HS-5 (cell line): Measurements from ENCODE around the gene CSN1S1.
"Not testable (repeated sequence)": the region's sequence is repeated elsewhere in the genome, so short reads cannot be mapped to it uniquely, and the experiment has no call there.

Experiments
- DNase-seq: peaks from one replicate; pipeline ENCODE4 v3.0.0-alpha.2; 2012; ENCODE audit warnings: low read depth

The CSN1S1 gene

GRCh38 chr4:69930768-69931167, at the start of gene CSN1S1:
Gene CSN1S1, plus strand, starts transcription at chr4:69931068. Its CDS starts 1,488 bp downstream, at chr4:69932556.
- DNase-seq = no peak

- peak; percentile 11 for DNase-seq
Observed at GRCh38 chr4:69881173-69881773, 49.6 kb upstream of the CSN1S1 start.

- DNase-seq = no peak
Observed at GRCh38 chr4:69882150-69882549, 48.7 kb upstream of the CSN1S1 start.

- no peak for DNase-seq
Observed at GRCh38 chr4:69888336-69888735, 42.5 kb upstream of the CSN1S1 start.

GRCh38 chr4:69894186-69894585, 36.7 kb upstream of the CSN1S1 start:
- DNase-seq = no peak

- DNase-seq = no peak
Observed at GRCh38 chr4:69894721-69895120, 36.1 kb upstream of the CSN1S1 start.

- DNase-seq = no peak
Observed at GRCh38 chr4:69896530-69897116, 34.2 kb upstream of the CSN1S1 start.

GRCh38 chr4:69907151-69907550, 23.7 kb upstream of the CSN1S1 start:
- DNase-seq = peak; percentile 38

GRCh38 chr4:69909195-69909594, 21.7 kb upstream of the CSN1S1 start:
- DNase-seq = no peak

- DNase-seq = peak; percentile 34
Observed at GRCh38 chr4:69910016-69910782, 20.7 kb upstream of the CSN1S1 start.

GRCh38 chr4:69920874-69921273, 10.0 kb upstream of the CSN1S1 start:
- DNase-seq = no peak

GRCh38 chr4:69923782-69924410, 7.0 kb upstream of the CSN1S1 start:
- DNase-seq = not testable (repeated sequence)

- no peak for DNase-seq
Observed at GRCh38 chr4:69934150-69934549, 3.3 kb downstream of the CSN1S1 start.

GRCh38 chr4:69936566-69936965, 5.7 kb downstream of the CSN1S1 start:
- DNase-seq = peak; percentile 5

GRCh38 chr4:69951602-69952001, 20.7 kb downstream of the CSN1S1 start:
- DNase-seq = no peak

- no peak for DNase-seq
Observed at GRCh38 chr4:69957209-69957608, 26.3 kb downstream of the CSN1S1 start.

GRCh38 chr4:69965628-69966027, 34.8 kb downstream of the CSN1S1 start, which contains the start of gene CSN2:
Gene CSN2, minus strand, starts transcription at chr4:69965728. Its CDS starts 4,733 bp downstream, at chr4:69960995.
- DNase-seq = no peak

- no peak for DNase-seq
Observed at GRCh38 chr4:69970071-69970470, 39.2 kb downstream of the CSN1S1 start.

- DNase-seq = no peak
Observed at GRCh38 chr4:69974631-69975030, 43.8 kb downstream of the CSN1S1 start.

- no peak for DNase-seq
Observed at GRCh38 chr4:69977582-69977981, 46.7 kb downstream of the CSN1S1 start.

GRCh38 chr4:69984030-69984443, 53.2 kb downstream of the CSN1S1 start:
- no peak for DNase-seq

- DNase-seq = no peak
Observed at GRCh38 chr4:69986663-69987062, 55.8 kb downstream of the CSN1S1 start.

- no peak for DNase-seq
Observed at GRCh38 chr4:69991016-69991415, 60.1 kb downstream of the CSN1S1 start.
